K562 (cell line): ENCODE measurements around the gene LZTR1.

ENCODE experiments used
- CTCF ChIP-seq, 3 experiments: IDR thresholded peaks in 2 of 3; conservative IDR thresholded peaks in 1 of 3; 2 replicates each; pipeline ENCODE4 v1.5.1; 2011 to 2012; ENCODE audit warnings: low read length in 3 of 3, mild to moderate bottlenecking in 3 of 3, control low read depth in 2 of 3, improper control_type of control experiment in 1 of 3, inconsistent platforms in 1 of 3, low read depth in 1 of 3, mixed read lengths in 1 of 3, moderate library complexity in 1 of 3; ENCODE audit not compliant: insufficient read depth in 2 of 3
- MYNN ChIP-seq, 2 experiments: sonication (generic); formaldehyde crosslinking in 1 of 2; IDR thresholded peaks; 2 replicates each; pipeline versions ENCODE4 v1.5.0 to v1.6.1; 2016 to 2020; ENCODE audit warnings: antibody characterized with exemption in 1 of 2, missing genetic modification reagents in 1 of 2
- NFE2L1 ChIP-seq: fragments of 450-650 bp; IDR thresholded peaks from 2 replicates; pipeline ENCODE4 v1.6.1; 2016; ENCODE audit warnings: missing genetic modification characterization, low read depth, mild to moderate bottlenecking, missing compliant biosample characterization, moderate library complexity, borderline replicate concordance
- POLR2A ChIP-seq: fragments of 450-650 bp; conservative IDR thresholded peaks from 2 replicates; pipeline ENCODE4 v1.6.1; 2016
- ZBTB17 ChIP-seq: fragments of 450-650 bp; formaldehyde crosslinking; IDR thresholded peaks from 2 replicates; pipeline ENCODE4 v1.4.0; 2020; ENCODE audit warnings: mild to moderate bottlenecking
- ZNF121 ChIP-seq: sonication (generic); formaldehyde crosslinking; conservative IDR thresholded peaks from 2 replicates; pipeline ENCODE4 v1.8.0; 2022; ENCODE audit warnings: missing genetic modification reagents
- ZNF263 ChIP-seq: sonication (generic); formaldehyde crosslinking; IDR thresholded peaks from 2 replicates; pipeline ENCODE4 v1.8.0; 2022; ENCODE audit warnings: mild to moderate bottlenecking, missing genetic modification reagents, borderline replicate concordance
- TF ChIP-seq, protein P1 (sequence below): IDR thresholded peaks from 3 replicates; pipeline ENCODE4 v1.6.1; 2011; ENCODE audit warnings: borderline replicate concordance, mild to moderate bottlenecking; ENCODE audit not compliant: insufficient read length, insufficient read depth

DNA sequence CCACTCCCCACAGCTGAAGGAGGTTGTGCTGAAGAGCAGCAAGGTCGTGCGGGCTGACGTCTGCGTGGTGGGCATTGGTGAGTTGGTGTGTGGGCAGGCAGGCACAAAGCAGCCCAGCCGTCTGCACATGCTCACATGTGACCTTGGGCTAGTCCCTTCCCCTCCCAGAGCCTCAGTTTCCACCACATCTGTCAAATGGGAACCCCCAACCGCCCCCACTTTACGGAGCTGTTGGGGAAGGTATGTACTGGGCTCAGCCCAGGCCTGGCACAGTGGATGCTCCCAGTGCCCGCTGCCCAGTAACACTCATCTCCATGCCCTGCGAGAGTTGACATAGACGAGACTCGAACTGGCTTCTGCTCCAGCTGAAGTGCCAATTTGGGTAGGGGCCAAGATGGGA is 5.1 kb upstream of the LZTR1 start:
- no peak for TF ChIP-seq NFE2L1 (tag)
- TF ChIP-seq CTCF (IDR thresholded peaks at IDR 0.05 in 2 of 3, conservative IDR thresholded peaks at IDR 0.05 in 1 of 3; ENCODE audit: insufficient read depth in 2 of 3, low read depth in 1 of 3, low read length in 3 of 3), result no peak
- no peak for TF ChIP-seq ZNF263 (CRISPR knock-in tag)
- TF ChIP-seq ZBTB17 (CRISPR knock-in tag), result no peak
- TF ChIP-seq MYNN (IDR thresholded peaks at IDR 0.05), result no peak
- TF ChIP-seq MYNN (CRISPR knock-in tag; IDR thresholded peaks at IDR 0.05), result no peak
- TF ChIP-seq ZNF121 (CRISPR knock-in tag), result no peak
- TF ChIP-seq POLR2A, result no peak
- TF ChIP-seq, protein P1, sequence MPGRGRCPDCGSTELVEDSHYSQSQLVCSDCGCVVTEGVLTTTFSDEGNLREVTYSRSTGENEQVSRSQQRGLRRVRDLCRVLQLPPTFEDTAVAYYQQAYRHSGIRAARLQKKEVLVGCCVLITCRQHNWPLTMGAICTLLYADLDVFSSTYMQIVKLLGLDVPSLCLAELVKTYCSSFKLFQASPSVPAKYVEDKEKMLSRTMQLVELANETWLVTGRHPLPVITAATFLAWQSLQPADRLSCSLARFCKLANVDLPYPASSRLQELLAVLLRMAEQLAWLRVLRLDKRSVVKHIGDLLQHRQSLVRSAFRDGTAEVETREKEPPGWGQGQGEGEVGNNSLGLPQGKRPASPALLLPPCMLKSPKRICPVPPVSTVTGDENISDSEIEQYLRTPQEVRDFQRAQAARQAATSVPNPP, result no peak
